Thymus (tissue), 11 donors: Measurements from ENCODE around the gene TTLL13. TPM values are rescaled to one million over a fixed set of nuclear protein-coding genes. Genes with fewer than 3 reads are reported as not detected.

Experiments used
- DNase-seq, 9 donors: peaks; one replicate each; pipeline ENCODE4 v3.0.0-alpha.2; 2013; ENCODE audit warnings: low spot score in 9 of 9, low read depth in 6 of 9, missing footprints in 1 of 9
- H3K27ac ChIP-seq, 2 donors: one replicate each; pipeline ENCODE4 v1.5.1; 2013; ENCODE audit warnings: control low read depth in 1 of 2, low read depth in 1 of 2, low read length in 1 of 2, mild to moderate bottlenecking in 1 of 2, moderate library complexity in 1 of 2
- H3K27me3 ChIP-seq, 2 donors: one replicate each; pipeline ENCODE4 v1.5.1; 2013; ENCODE audit warnings: low read length in 1 of 2; ENCODE audit not compliant: control insufficient read depth in 2 of 2, insufficient read depth in 1 of 2
- H3K36me3 ChIP-seq, 2 donors: one replicate each; pipeline ENCODE4 v1.5.1; 2013; ENCODE audit warnings: low read length in 1 of 2, mild to moderate bottlenecking in 1 of 2, moderate library complexity in 1 of 2; ENCODE audit not compliant: control insufficient read depth in 2 of 2, insufficient read depth in 2 of 2
- H3K4me1 ChIP-seq, 2 donors: one replicate each; pipeline ENCODE4 v1.5.1; 2013; ENCODE audit warnings: low read length in 2 of 2; ENCODE audit not compliant: control insufficient read depth in 2 of 2, insufficient read depth in 2 of 2
- H3K4me3 ChIP-seq, 2 donors: one replicate each; pipeline ENCODE4 v1.5.1; 2013; ENCODE audit warnings: low read length in 2 of 2, control low read depth in 1 of 2, mild to moderate bottlenecking in 1 of 2
- H3K9me3 ChIP-seq, 2 donors: one replicate each; pipeline ENCODE4 v1.5.1; 2013; ENCODE audit warnings: low read length in 1 of 2, mild to moderate bottlenecking in 1 of 2; ENCODE audit not compliant: control insufficient read depth in 2 of 2, insufficient read depth in 1 of 2
- WGBS: extraction: QIAGEN DNeasy Blood & Tissue Kit; methylation state at CpG from one replicate; pipeline ENCODE4 v1.1.7; 2013; 5-methylcytosine and 5-hydroxymethylcytosine counted together
- polyA plus RNA-seq: library from polyadenylated mRNA; stranded (reverse); fragments of 200-250 nt; gene quantifications from one replicate; pipeline ENCODE4 v1.2.3, GENCODE V29; 2013
- total RNA-seq: library from RNA; stranded (reverse); fragments of 120-200 nt; gene quantifications from one replicate; pipeline ENCODE4 v1.2.4, GENCODE V29; 2013
- donor health status: healthy.

The TTLL13 gene
- total and polyA plus RNA-seq, 2 donors: 0.14 to 0.32 TPM

- peak overlapping the region in 1 of 2 donors; percentile 12 for H3K4me3 ChIP-seq
- H3K27ac ChIP-seq: peak overlapping the region; percentile 40 to 88
- H3K36me3 ChIP-seq: peaks cover 31 to 37% of the 10 kb centered on the region in 2 donors
- H3K4me1 ChIP-seq: peaks cover 27 to 44% of the 10 kb centered on the region in 2 donors
- peaks cover 2 to 4% of the 10 kb centered on the region in 2 donors for H3K9me3 ChIP-seq
- H3K27me3 ChIP-seq: no peaks in the 10 kb centered on the region
- DNase-seq: no peak
- WGBS: 91% methylated on average over 13 of the region's 13 CpGs
Observed at GRCh38 chr15:90232196-90232595, 17.2 kb upstream of the TTLL13 start.

- H3K36me3 ChIP-seq: peaks cover 27 to 29% of the 10 kb centered on the region in 2 donors
- WGBS: 20% methylated on average over 9 of the region's 9 CpGs
- peak overlapping the region; percentile 56 to 71 for H3K4me3 ChIP-seq
- peak overlapping the region; percentile 83 to 90 for H3K27ac ChIP-seq
- peaks cover 27 to 44% of the 10 kb centered on the region in 2 donors for H3K4me1 ChIP-seq
- no peaks in the 10 kb centered on the region for H3K27me3 ChIP-seq
- peak in 1 of 9 donors; percentile 20 for DNase-seq
- H3K9me3 ChIP-seq: peaks cover 2 to 3% of the 10 kb centered on the region in 2 donors
Observed at GRCh38 chr15:90232941-90233386, 16.4 kb upstream of the TTLL13 start.

DNA sequence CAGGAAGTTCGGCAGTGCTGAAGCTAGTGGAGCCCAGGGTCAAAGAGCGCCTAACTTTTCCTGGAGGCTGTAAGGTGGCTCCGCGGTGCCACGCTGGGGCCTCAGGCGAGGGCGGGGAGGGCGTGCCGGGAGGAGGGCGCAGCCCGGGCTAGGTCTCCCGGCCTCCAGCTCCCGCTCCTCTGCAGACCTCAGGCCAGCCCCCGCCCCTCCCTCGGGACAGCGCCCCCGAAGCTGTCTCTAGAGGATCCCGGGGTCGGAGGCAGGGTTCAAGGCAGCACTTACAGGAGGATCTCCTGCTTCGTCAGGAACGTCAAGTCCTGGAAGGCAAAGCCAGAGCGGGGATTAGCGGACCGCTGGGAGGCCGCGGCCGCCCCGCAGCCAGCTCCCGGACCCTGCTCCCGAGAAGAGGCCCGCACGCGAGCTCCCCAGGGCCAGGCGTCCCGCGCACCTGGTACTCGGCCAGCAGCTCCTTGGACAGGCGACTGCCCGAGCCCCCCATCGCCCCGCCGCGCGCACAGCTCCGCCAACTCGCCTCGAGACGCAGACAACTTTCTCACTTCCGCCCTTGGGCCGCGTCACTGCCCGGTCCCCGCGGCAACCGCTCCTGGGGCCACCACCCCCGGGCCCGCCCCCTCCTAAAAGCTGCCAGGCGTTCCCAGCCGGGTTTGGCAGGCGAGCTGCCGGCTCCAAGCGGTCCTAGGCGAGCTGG is 15.8 kb upstream of the TTLL13 start, which contains the start of gene CIB1:
Gene CIB1, minus strand, starts transcription at position 555 of the 709 bp plus-strand sequence. Its CDS starts 56 bp downstream, at position 499.
- under 1% methylated on average over 63 of the region's 63 CpGs for WGBS
- Histone ChIP-seq H3K27me3 (no peaks in the 10 kb centered on the region), H3K4me3 (peak within 1 kb of the TSS; percentile 56 to 71), H3K36me3 (peaks cover 22 to 29% of the 10 kb centered on the region in 2 donors), H3K27ac (peak within 1 kb of the TSS; percentile 83 to 94), H3K4me1 (peaks cover 27 to 44% of the 10 kb centered on the region in 2 donors), H3K9me3 (peaks cover 0 to 2% of the 10 kb centered on the region in 2 donors)
- peak in 3 of 9 donors; percentile 33 to 96 (median 61) for DNase-seq

GRCh38 chr15:90234096-90234988 is 15.0 kb upstream of the TTLL13 start, which contains the start of gene GDPGP1:
TSS of gene GDPGP1 (plus strand) at chr15:90234209. CDS start at chr15:90240909, 6,700 bp downstream.
- peak within 1 kb of the TSS; percentile 83 to 94 for H3K27ac ChIP-seq
- peak in 8 of 9 donors; percentile 79 to 96 (median 89) for DNase-seq
- H3K27me3 ChIP-seq: no peaks in the 10 kb centered on the region
- H3K9me3 ChIP-seq: peaks cover 0 to 2% of the 10 kb centered on the region in 2 donors
- peaks cover 17 to 25% of the 10 kb centered on the region in 2 donors for H3K36me3 ChIP-seq
- peak within 1 kb of the TSS; percentile 56 to 71 for H3K4me3 ChIP-seq
- WGBS: 7% methylated on average over 49 of the region's 49 CpGs
- peaks cover 27 to 44% of the 10 kb centered on the region in 2 donors for H3K4me1 ChIP-seq

DNA sequence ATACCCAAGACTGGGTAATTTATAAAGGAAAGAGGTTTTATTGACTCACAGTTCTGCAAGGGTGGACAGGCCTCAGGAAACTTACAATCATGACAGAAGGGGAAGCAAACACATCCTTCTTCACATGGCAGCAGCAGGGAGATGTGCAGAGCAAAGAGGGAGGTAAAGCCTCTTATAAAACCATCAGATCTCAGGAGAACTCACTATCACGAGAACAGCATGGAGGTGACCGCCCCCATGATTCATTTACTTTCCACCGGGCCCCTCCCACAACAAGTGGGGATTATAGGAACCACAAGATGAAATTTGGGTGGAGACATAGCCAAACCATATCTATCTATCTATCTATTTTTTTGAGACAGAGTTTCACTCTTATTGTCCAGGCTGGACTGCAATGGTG is 10.0 kb upstream of the TTLL13 start:
- Histone ChIP-seq H3K9me3 (no peaks in the 10 kb centered on the region), H3K27ac (no peak overlapping the region), H3K36me3 (peaks cover 16 to 25% of the 10 kb centered on the region in 2 donors), H3K4me1 (peaks cover 3 to 7% of the 10 kb centered on the region in 2 donors), H3K4me3 (no peak overlapping the region), H3K27me3 (no peaks in the 10 kb centered on the region)
- WGBS: 95% methylated on average over 3 of the region's 3 CpGs
- no peak for DNase-seq

DNA sequence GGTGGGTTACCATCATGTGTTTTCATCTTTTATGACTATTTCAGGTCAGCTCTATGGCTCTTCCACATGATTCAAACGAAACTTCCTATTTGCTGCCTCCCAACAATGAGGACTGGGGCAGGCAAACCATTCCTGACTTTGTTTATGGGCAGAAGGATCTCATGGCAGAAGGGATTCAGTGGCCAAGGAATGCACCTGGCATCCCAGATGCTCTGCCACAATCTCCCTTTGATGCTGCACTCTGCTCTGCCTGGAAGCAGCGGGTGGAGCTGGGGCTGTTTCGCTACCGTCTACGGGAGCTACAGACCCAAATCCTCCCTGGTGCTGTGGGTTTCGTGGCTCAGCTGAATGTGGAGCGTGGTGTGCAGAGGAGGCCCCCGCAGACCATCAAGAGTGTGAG is 8.5 kb upstream of the TTLL13 start:
- WGBS: 87% methylated on average over 8 of the region's 8 CpGs
- Histone ChIP-seq H3K27me3 (no peaks in the 10 kb centered on the region), H3K4me1 (no peaks in the 10 kb centered on the region), H3K27ac (no peak overlapping the region), H3K9me3 (no peaks in the 10 kb centered on the region), H3K36me3 (peaks cover 16 to 25% of the 10 kb centered on the region in 2 donors), H3K4me3 (no peak overlapping the region)
- DNase-seq: no peak

DNA sequence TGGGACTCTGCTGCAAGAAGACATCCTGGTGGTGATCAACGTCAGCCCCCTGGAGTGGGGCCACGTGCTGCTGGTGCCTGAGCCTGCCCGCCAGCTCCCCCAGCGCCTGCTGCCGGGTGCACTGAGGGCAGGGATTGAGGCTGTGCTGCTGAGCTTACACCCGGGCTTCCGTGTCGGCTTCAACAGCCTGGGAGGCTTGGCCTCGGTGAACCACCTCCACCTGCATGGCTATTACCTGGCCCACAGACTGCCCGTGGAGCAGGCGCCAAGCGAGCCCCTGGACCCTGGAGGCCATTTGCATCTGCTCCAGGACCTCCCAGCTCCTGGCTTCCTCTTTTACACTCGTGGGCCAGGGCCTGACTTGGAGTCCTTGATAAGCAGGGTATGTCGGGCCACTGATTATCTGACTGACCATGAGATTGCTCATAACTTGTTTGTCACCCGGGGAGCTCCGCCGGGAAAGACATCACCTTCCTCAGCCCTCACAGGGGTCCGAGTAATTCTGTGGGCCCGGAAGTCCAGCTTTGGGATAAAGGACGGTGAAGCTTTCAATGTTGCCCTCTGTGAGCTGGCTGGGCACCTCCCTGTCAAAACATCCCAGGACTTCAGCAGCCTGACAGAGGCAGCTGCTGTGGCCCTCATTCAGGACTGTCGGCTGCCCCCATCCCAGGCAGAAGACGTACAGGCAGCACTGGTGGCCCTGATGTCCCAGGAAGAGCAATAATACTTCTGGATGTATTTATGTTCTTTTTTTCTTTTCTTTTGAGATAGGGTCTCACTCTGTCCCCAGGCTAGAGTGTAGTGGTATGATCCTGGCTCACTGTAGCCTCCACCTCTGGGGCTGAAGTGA is 7.8 kb upstream of the TTLL13 start:
- H3K27ac ChIP-seq: no peak overlapping the region
- no peaks in the 10 kb centered on the region for H3K27me3 ChIP-seq
- H3K4me3 ChIP-seq: no peak overlapping the region
- H3K9me3 ChIP-seq: no peaks in the 10 kb centered on the region
- H3K36me3 ChIP-seq: peaks cover 16 to 25% of the 10 kb centered on the region in 2 donors
- DNase-seq: no peak
- WGBS: 96% methylated on average over 22 of the region's 22 CpGs
- no peaks in the 10 kb centered on the region for H3K4me1 ChIP-seq

DNA sequence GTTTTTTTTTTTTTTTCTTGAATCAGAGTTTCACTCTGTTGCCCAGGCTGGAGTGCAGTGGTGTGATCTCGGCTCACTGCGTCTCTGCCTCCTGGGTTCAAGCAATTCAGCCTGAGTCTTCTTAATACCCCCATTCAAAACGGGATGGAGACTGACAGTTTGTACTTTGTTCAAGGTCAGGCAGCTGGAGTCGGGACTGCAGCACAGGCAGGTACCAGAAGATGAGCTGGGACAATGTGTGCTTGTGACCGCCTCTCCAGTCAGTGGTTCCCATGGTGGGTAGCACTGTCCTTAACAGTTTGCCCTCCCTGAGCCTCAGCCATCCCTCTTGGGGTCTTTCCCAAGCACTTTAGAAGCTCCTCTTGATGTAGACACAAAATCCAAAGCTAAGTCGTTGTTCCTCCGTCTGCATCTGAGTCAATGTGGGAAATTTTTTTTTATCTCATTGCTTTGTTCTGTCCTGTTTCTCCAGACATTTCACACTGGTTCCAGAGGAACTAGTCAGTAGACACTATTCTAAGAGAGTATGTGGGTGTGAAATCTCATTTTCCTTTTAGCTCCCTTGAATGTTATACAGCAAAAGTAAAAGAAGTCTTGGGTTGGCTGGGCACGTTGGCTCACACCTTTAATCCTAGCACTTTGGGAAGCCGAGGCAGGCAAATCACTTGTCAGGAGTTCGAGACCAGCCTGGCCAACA is 5.3 kb upstream of the TTLL13 start:
- DNase-seq: no peak

More for the DNA sequence above, 5.3 kb upstream of the TTLL13 start:
- H3K4me1 ChIP-seq: peaks cover 0 to 3% of the 10 kb centered on the region in 2 donors
- H3K36me3 ChIP-seq: peaks cover 7 to 18% of the 10 kb centered on the region in 2 donors
- no peak overlapping the region for H3K27ac ChIP-seq
- no peaks in the 10 kb centered on the region for H3K27me3 ChIP-seq
- no peaks in the 10 kb centered on the region for H3K9me3 ChIP-seq
- H3K4me3 ChIP-seq: no peak overlapping the region
- WGBS: 96% methylated on average over 10 of the region's 10 CpGs
